NCI-H146 treated with DMSO at 0.1 percent for 48 hours (cell line): Measurements from ENCODE around the gene CD226.
"Not testable (repeated sequence)": the region's sequence is repeated elsewhere in the genome, so short reads cannot be mapped to it uniquely, and the experiment has no call there.

Experiments
- DNase-seq: peaks from one replicate; lab custom pipeline; 2025; ENCODE audit not compliant: unreplicated experiment; lab: John Stamatoyannopoulos, UW

Gene CD226

GRCh38 chr18:69947361-69948133, at the start of gene CD226:
CD226 (minus strand) TSS chr18:69947873; CDS start chr18:69947406, 467 bp downstream.
- DNase-seq: no peak

GRCh38 chr18:69996951-69997798, 49.5 kb upstream of the CD226 start:
- no peak for DNase-seq

DNA sequence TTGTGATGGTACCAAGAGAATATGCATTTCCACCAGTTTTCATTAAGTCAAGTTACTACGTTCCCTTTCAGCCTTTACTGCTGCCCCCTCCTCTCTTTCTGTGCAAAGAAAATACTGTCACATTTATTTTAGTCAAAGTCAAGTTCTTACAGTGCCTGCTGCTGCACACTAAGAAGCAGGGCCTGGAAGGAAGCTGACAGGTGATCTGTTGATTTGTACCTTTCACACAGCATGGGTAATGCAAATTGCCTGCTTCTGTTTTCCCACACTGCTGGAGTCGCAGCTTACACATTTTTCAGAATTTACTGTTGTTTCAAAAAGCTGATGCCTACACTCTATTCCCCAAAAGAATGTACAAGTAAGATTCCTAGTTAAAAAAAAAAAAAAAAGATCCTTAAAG, 48.7 kb upstream of the CD226 start:
- DNase-seq: peak; percentile 42

- no peak for DNase-seq
These were observed 48.1 kb upstream of the CD226 start for GRCh38 chr18:69995774-69996173.

DNA sequence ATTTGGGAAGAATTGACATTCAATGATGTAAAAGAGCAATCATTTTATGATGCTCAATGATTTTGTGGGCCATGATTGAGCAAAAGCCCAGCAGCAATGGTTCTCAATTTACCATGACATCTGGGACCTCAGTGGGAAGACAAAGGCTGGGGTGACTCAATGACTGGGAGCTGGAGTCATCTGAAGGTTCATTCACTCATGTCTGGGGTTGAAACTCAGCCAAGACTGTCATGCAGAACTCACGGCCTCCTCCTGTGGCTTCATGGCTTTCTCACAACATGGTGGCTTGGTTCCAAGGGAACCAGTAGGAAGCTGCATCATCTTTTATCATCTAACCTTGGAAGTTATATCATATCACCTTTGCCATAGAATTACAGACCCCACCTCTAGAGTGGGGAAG, 45.1 kb upstream of the CD226 start:
- no peak for DNase-seq

- no peak for DNase-seq
These were observed 40.2 kb upstream of the CD226 start for GRCh38 chr18:69987870-69988269.

DNA sequence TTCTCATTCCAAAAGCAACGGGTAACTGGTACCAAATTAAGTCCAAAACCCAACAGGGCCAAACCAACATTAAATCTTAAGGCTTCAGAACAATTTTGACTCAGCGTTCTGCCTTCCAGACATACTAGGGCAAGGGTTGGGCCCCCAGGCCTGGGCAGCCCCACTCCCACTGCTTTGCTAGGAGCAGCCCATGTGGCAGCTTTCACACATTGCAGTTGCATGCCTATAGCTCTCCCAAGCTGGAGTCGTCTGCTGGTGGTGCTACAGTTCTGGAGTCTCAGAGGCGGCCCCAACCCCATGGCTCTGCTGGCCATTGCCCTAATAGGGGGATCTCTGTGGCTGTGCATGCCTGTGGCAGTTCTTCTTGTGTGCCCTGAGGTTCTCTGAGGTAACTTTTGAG, 37.6 kb upstream of the CD226 start:
- DNase-seq: no peak

GRCh38 chr18:69982417-69982816, 34.7 kb upstream of the CD226 start:
- DNase-seq: no peak

GRCh38 chr18:69981948-69982347, 34.3 kb upstream of the CD226 start:
- no peak for DNase-seq

DNA sequence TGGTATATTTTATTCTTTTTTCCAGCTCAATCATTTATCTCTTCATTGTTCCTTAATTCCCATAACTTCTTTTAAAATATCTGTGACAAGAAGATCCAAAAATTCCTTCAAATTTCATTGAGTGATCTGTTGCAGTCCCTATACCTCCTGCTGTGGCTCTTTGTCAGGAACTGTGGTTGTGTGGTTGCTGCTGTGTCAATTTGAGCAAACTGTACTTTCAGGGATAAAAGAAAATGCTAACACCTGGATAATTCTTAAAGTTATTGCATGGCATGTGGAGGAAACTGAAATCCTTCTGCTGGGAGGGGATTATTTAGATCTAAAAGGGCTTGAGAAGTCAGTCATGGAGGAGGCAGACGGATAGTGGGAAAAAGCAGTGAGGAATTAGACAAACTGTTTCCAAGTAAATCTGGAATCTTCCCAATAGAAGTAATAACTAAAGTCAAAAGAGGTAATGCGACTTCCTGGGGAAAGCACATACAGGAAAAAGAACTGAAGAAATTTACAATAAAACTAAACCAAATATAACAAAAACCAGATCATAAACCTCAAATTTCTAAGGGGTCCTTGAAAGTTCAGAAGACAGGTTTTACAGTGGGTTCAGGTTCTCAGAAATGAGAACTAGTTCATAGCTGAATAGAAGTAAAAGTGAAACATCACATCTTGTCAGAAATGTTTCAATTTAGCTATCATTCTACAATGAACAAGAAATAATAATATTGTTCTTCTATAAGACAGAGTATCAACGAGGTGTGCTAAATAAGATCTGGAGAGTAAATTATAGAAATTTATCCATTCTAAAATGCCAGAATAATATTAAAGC, 33.5 kb upstream of the CD226 start:
- DNase-seq: peak; percentile 44

GRCh38 chr18:69980509-69980908, 32.8 kb upstream of the CD226 start:
- peak; percentile 64 for DNase-seq

DNA sequence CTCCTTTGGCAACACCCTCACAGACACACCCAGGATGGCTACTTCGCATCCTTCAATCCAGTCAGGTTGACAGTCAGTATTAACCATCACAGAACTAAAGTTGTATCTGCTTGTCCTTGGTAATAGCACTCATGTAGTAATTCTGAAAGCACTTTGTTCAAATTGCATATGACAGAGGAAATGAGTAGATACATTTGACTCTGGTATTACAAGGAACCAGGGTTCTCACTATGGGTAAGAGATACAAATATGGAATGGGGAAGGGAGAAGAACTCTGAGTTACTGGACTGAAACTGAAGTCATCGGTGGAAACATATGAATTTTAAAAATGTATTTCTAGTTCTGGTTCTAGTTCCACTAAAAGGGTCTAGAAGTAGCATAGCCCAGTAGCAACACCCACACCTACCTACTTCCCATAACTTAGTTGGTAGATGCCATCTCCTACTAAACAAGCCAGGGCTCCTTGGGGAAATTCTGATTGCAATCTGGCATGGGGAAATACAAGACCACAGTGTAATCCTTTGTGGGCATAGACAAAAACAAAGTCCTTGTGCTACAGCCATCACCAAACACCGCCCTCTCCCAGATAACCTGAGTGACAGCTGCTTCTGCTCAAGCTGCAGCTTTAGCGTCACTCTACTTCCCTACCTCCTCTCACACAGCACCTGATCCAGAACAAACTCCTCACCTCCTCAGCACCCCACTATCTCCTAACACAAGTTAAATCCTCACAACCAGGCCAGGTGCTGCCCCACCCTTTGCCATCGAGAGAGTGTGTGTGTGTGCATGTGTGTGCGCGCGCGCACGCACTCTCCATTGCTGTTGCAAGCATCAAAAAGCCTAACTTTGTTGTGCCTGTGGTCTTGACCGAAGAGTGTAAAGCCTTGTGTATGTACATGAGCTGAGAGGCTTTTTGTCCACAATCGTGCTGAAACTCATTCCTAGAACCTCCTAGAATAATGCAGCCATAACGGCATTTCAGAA, 31.4 kb upstream of the CD226 start:
- DNase-seq: no peak

DNA sequence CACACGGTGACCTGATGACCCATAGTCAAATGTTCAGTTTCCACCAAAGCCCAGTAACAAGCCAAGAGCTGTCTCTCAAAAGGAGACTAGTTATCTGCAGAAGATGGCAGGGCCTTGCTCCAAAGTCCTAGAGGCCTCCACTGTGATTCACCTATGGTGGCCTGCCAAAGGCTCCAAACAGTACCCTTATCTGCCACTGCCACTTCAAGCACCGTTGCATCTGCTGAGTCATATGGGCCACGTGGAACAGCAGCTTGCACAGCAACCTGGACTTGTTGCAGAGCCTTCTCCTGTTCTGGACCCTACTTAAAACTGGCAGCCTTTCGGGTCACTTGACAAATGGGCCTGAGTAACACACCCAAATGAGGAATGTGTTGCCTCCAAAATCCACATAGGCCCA, 27.6 kb upstream of the CD226 start:
- DNase-seq: not testable (repeated sequence)

DNA sequence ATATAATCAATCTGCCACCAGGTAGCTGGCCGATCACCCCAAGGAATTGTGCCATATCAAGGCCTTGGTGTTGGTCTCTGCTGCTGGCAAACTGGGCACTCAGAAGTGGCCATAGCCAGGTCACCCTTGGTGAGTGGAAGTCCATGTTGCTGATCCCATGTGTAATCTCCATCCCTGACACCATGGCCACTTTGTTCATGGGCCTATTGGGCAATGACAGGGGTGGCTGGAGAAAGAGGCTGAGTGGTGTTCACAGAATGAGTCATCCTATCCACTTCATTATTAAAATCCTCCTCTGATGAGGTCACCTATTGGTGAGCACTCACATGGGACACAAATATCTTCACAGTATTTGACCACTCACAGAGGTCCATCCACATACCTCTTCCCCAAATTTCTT, 26.7 kb upstream of the CD226 start:
- DNase-seq: no peak

GRCh38 chr18:69969491-69969890, 21.8 kb upstream of the CD226 start:
- DNase-seq: no peak

GRCh38 chr18:69968039-69968438, 20.4 kb upstream of the CD226 start:
- DNase-seq: peak; percentile 93

GRCh38 chr18:69963196-69963595, 15.5 kb upstream of the CD226 start:
- no peak for DNase-seq

GRCh38 chr18:69961718-69962117, 14.0 kb upstream of the CD226 start:
- DNase-seq: no peak

- DNase-seq: no peak
These were observed 10.7 kb upstream of the CD226 start for GRCh38 chr18:69958422-69958821.

DNA sequence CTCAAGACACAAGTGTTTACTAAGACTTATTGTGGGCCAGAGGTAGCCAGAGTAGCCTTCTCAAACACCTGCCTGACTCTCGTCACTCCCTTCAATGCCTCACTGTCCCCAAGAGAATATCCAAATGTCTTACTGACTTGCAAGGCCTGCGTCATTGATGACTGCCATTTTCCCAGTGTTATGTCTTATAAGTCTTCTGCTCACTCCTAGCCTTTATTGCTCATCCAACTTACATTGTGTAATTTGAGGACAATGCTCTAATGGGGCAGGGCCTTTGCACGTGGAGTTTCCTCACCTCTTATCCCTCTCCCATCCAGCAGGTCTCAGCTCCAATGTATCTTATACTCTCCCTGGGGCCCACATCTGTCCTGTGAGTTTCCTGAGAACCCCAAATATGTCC, 10.1 kb upstream of the CD226 start:
- DNase-seq: no peak
